NCI-H510A treated with DMSO at 0.1 percent for 48 hours (cell line): Measurements from ENCODE around the gene RAB5A.
"Not testable (repeated sequence)": the region's sequence is repeated elsewhere in the genome, so short reads cannot be mapped to it uniquely, and the experiment has no call there.

Experiments used
- DNase-seq: peaks from one replicate; lab custom pipeline; 2025; lab: John Stamatoyannopoulos, UW

RAB5A gene

DNA sequence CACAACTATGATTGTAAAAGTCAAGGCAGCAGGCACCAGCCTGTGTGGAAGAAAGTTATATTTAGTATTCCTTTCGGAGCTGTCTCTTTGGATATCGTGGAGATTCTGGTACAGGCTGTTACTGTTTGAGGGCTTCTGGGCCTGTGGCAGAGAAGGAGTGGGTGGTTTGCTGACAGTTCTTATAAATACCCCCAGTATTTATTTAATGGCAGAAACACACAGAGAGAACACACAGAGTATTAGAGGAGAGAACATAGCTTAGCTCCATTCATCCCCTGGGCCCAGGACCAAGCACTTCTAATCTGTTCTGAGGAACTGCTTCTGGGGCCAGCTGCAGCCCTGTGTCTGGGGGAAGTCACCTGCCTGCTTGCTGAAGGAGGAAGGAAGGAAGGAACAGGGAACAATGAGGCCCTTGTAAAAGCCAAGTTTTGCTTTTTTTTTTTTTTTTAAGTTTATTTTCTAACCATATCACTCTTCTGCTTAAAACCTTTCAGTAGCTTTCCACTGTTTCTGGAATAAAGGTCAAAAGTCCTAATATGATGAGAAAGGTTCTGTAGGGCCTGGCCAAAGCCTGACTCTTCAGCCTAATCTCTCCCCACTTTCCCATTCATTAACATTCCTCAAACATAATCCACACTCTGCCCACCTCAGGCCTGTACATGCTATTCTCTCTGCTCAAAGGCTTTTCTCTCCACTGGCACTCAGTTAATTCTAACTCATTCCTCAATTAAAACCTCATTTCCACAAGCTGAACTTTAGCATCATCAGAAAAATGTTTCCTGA is 76.9 kb downstream of the RAB5A start:
- no peak for DNase-seq

DNA sequence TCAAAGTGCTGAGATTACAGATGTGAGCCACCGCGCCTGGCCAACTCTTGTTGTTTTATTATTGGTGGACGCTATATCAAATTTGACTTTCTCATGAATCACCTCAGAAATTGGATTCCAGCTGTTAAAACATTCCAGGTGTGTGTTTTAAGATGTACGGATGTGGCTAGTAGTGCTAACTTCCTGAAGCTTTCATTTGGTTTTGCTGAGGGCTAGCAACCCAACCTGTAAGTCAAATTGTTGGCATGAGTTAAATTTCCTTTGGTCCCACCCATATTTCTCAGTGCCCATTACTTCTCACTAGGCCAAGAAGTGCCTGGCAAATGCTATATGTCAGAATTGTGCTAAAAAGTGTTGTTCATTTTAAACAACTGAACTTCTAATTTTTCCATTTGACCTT is 80.2 kb downstream of the RAB5A start:
- no peak for DNase-seq

DNA sequence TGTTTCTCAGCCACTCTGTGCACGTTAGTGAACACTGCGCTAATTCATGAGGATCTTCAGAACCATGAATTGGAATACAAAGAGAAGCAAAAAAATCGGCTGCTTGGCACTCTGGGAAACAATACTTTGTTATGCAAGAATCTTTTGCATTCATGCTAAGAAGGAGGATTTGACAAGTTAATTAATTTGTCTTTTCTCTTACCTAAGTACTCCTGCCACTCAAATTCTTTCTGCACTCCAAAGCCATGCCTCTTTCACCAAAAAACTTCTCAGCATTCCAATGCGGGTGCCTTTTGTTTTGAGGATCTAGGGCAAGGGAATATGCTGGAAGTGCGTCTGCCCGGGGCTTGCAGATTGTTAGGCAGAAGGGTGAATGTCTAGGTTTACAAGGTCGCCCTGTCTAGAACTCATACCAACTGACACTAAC is 82.0 kb downstream of the RAB5A start:
- DNase-seq = no peak

DNA sequence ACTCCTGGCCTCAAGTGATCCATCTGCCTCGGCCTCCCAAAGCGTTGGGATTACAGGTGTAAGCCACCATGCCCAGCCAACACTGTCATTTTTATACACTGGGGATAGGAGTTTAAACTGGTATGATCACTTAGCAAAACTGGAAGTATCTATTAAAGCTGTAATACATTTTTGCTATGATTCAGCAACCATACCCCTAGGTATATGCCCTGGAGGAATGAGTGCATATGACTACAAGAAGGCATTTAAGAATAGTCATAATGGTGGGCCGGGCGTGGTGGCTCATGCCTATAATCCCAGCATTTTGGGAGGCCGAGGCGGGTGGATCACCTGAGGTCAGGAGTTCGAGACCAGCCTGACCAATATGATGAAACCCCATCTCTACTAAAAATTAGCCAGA is 85.0 kb downstream of the RAB5A start:
- DNase-seq = not testable (repeated sequence)
